HK-2 (cell line): ENCODE data around the gene USP5.

Source experiments
- DNase-seq: peaks from one replicate; pipeline ENCODE4 v3.0.0-alpha.2; 2018; ENCODE audit not compliant: unreplicated experiment

USP5 gene

GRCh38 chr12:6825398-6826124 lies 26.4 kb upstream of the USP5 start:
- DNase-seq: peak; percentile 86

GRCh38 chr12:6826125-6826733 lies 25.7 kb upstream of the USP5 start:
- no peak for DNase-seq

GRCh38 chr12:6826734-6827436 lies 25.1 kb upstream of the USP5 start:
- DNase-seq: no peak

GRCh38 chr12:6827437-6827911 lies 24.5 kb upstream of the USP5 start:
- peak; percentile 77 for DNase-seq

GRCh38 chr12:6827982-6828780 lies 23.8 kb upstream of the USP5 start, which contains the start of gene P3H3:
Gene P3H3, plus strand, starts transcription at chr12:6828407. Its CDS starts 34 bp downstream, at chr12:6828441.
- peak; percentile 53 for DNase-seq

GRCh38 chr12:6828781-6829535 lies 23.0 kb upstream of the USP5 start:
- peak; percentile 55 for DNase-seq

- DNase-seq: peak; percentile 52
Observed at GRCh38 chr12:6829536-6830220, 22.3 kb upstream of the USP5 start.

- DNase-seq: no peak
Observed at GRCh38 chr12:6830286-6830890, 21.6 kb upstream of the USP5 start.

GRCh38 chr12:6830999-6831398 lies 21.0 kb upstream of the USP5 start:
- DNase-seq: no peak

- no peak for DNase-seq
Observed at GRCh38 chr12:6831450-6831995, 20.4 kb upstream of the USP5 start.

GRCh38 chr12:6832125-6832524 lies 19.8 kb upstream of the USP5 start:
- DNase-seq: no peak

GRCh38 chr12:6833189-6833890 lies 18.6 kb upstream of the USP5 start:
- DNase-seq: no peak

GRCh38 chr12:6834254-6834653 lies 17.7 kb upstream of the USP5 start:
- no peak for DNase-seq

- DNase-seq: no peak
Observed at GRCh38 chr12:6834873-6835272, 17.1 kb upstream of the USP5 start.

GRCh38 chr12:6836851-6837250 lies 15.1 kb upstream of the USP5 start:
- no peak for DNase-seq

GRCh38 chr12:6837370-6838060 lies 14.4 kb upstream of the USP5 start:
- DNase-seq: no peak

- DNase-seq: no peak
Observed at GRCh38 chr12:6838854-6839253, 13.1 kb upstream of the USP5 start.

- no peak for DNase-seq
Observed at GRCh38 chr12:6839482-6840201, 12.3 kb upstream of the USP5 start.
